Uterus (tissue), 4 donors: ENCODE data around the gene EXOC4. TPM values are rescaled to one million over a fixed set of nuclear protein-coding genes. Genes with fewer than 3 reads are reported as not detected.
"Not testable (repeated sequence)": the region's sequence is repeated elsewhere in the genome, so short reads cannot be mapped to it uniquely, and the experiment has no call there.

Experiments used
- DNase-seq, 2 donors: peaks; one replicate each; pipeline ENCODE4 v3.0.0-alpha.2; 2019 to 2020
- H3K27ac ChIP-seq, 2 donors: fragments of 200-600 bp; sonication (generic); 1 replicate in 1 of 2; 2 replicates in 1 of 2; pipeline ENCODE4 v1.5.1; 2016 to 2018
- H3K27me3 ChIP-seq, 2 donors: fragments of 200-600 bp; sonication (generic); one replicate each; pipeline ENCODE4 v1.5.1; 2018 to 2019; ENCODE audit warnings: control low read depth in 1 of 2
- H3K36me3 ChIP-seq, 2 donors: fragments of 200-600 bp; sonication (generic); one replicate each; pipeline ENCODE4 v1.5.1; 2019; ENCODE audit warnings: control low read depth in 1 of 2
- H3K4me1 ChIP-seq, 2 donors: fragments of 200-600 bp; sonication (generic); one replicate each; pipeline ENCODE4 v1.5.1; 2018 to 2019; ENCODE audit warnings: control low read depth in 1 of 2
- H3K4me3 ChIP-seq, 2 donors: fragments of 200-600 bp; sonication (generic); 1 replicate in 1 of 2; 2 replicates in 1 of 2; pipeline ENCODE4 v1.5.1; 2018 to 2019; ENCODE audit warnings: mild to moderate bottlenecking in 1 of 2
- H3K9me3 ChIP-seq, 2 donors: fragments of 200-600 bp; sonication (generic); one replicate each; pipeline ENCODE4 v1.5.1; 2019; ENCODE audit warnings: control low read depth in 1 of 2
- CTCF ChIP-seq, 4 experiments: fragments of 200-600 bp in 2 of 4; fragments of 450-650 bp in 2 of 4; sonication (generic) in 2 of 4; IDR thresholded peaks; one replicate each; pipeline ENCODE4 v1.5.1; 2016 to 2019; ENCODE audit warnings: antibody characterized with exemption in 4 of 4, mild to moderate bottlenecking in 2 of 4, moderate library complexity in 1 of 4
- POLR2A ChIP-seq, 2 donors: fragments of 450-650 bp; IDR thresholded peaks; one replicate each; pipeline ENCODE4 v1.6.1; 2016; ENCODE audit warnings: antibody characterized with exemption in 2 of 2, mild to moderate bottlenecking in 1 of 2, moderate library complexity in 1 of 2
- intact Hi-C: fragments of 100-400 bp; cut with DNase I; formaldehyde crosslinking; loops from one replicate; pipeline ENCODE4 v1.15.1; 2023; ENCODE audit warnings: low total_unique reads
- total RNA-seq, 4 donors: library from RNA; depleted of rRNA in 3 of 4; stranded (reverse); fragments of >200 nt in 3 of 4; gene quantifications; one replicate each; pipeline versions ENCODE4 v1.1.0 to v1.2.4, GENCODE V29; 2014 to 2023
- donor health status: DM: yes; HTN: yes; CAD: no.

Gene EXOC4
- total RNA-seq, 4 donors from 2014 or later, result 27.2 to 126 (median 65.4) TPM

- H3K27me3 ChIP-seq, result no peaks in the 10 kb centered on the region
- H3K27ac ChIP-seq, result no peak overlapping the region
- H3K9me3 ChIP-seq, result no peaks in the 10 kb centered on the region
- no peak for DNase-seq
- no peak overlapping the region for H3K4me3 ChIP-seq
- H3K4me1 ChIP-seq, result no peaks in the 10 kb centered on the region
- H3K36me3 ChIP-seq, result no peaks in the 10 kb centered on the region
- intact Hi-C loops, result no loop called here
- TF ChIP-seq CTCF (IDR thresholded peaks at IDR 0.05) (no peak), POLR2A (IDR thresholded peaks at IDR 0.05) (no peak)
These were observed 57.5 kb downstream of the EXOC4 start for GRCh38 chr7:133310232-133310862.

- Histone ChIP-seq H3K27ac (no peak overlapping the region), H3K4me3 (no peak overlapping the region), H3K36me3 (no peaks in the 10 kb centered on the region), H3K4me1 (no peaks in the 10 kb centered on the region), H3K9me3 (no peaks in the 10 kb centered on the region), H3K27me3 (no peaks in the 10 kb centered on the region)
- DNase-seq, result no peak
- TF ChIP-seq POLR2A (IDR thresholded peaks at IDR 0.05), result no peak
- intact Hi-C loops, result no loop called here
These were observed 60.7 kb downstream of the EXOC4 start for GRCh38 chr7:133313575-133313974.

- H3K27ac ChIP-seq, result no peak overlapping the region
- DNase-seq, result no peak
- no peaks in the 10 kb centered on the region for H3K9me3 ChIP-seq
- H3K36me3 ChIP-seq, result no peaks in the 10 kb centered on the region
- no peaks in the 10 kb centered on the region for H3K4me1 ChIP-seq
- no peak overlapping the region for H3K4me3 ChIP-seq
- TF ChIP-seq CTCF (IDR thresholded peaks at IDR 0.05) (no peak), POLR2A (IDR thresholded peaks at IDR 0.05) (no peak)
- intact Hi-C loops, result no loop called here
- no peaks in the 10 kb centered on the region for H3K27me3 ChIP-seq
These were observed 61.2 kb downstream of the EXOC4 start for GRCh38 chr7:133314084-133314483.

GRCh38 chr7:133315332-133316040, 62.6 kb downstream of the EXOC4 start:
- Histone ChIP-seq H3K4me1 (no peaks in the 10 kb centered on the region), H3K4me3 (no peak overlapping the region), H3K9me3 (no peaks in the 10 kb centered on the region), H3K27ac (no peak overlapping the region), H3K36me3 (no peaks in the 10 kb centered on the region), H3K27me3 (no peaks in the 10 kb centered on the region)
- intact Hi-C loops, result no loop called here
- TF ChIP-seq POLR2A (IDR thresholded peaks at IDR 0.05) (no peak), CTCF (IDR thresholded peaks at IDR 0.05) (no peak)
- DNase-seq, result no peak

GRCh38 chr7:133319842-133320241, 67.0 kb downstream of the EXOC4 start:
- no peak for TF ChIP-seq POLR2A (IDR thresholded peaks at IDR 0.05)
- Histone ChIP-seq H3K9me3 (peaks cover 0 to 4% of the 10 kb centered on the region in 2 donors), H3K4me1 (no peaks in the 10 kb centered on the region), H3K27me3 (no peaks in the 10 kb centered on the region), H3K27ac (no peak overlapping the region), H3K36me3 (no peaks in the 10 kb centered on the region), H3K4me3 (no peak overlapping the region)
- no peak for DNase-seq
- intact Hi-C loops, result no loop called here

GRCh38 chr7:133320891-133321290, 68.0 kb downstream of the EXOC4 start:
- Histone ChIP-seq H3K27ac (no peak overlapping the region), H3K27me3 (no peaks in the 10 kb centered on the region), H3K9me3 (peaks cover 0 to 4% of the 10 kb centered on the region in 2 donors), H3K4me1 (no peaks in the 10 kb centered on the region), H3K36me3 (no peaks in the 10 kb centered on the region), H3K4me3 (no peak overlapping the region)
- TF ChIP-seq CTCF (IDR thresholded peaks at IDR 0.05), result no peak
- TF ChIP-seq POLR2A (IDR thresholded peaks at IDR 0.05), result no peak
- no peak for DNase-seq
- intact Hi-C loops, result no loop called here

GRCh38 chr7:133321366-133321765, 68.5 kb downstream of the EXOC4 start:
- H3K36me3 ChIP-seq, H3K9me3 ChIP-seq, intact Hi-C loops, DNase-seq, H3K4me3 ChIP-seq, H3K4me1 ChIP-seq, H3K27ac ChIP-seq, H3K27me3 ChIP-seq: not testable (repeated sequence)

GRCh38 chr7:133326745-133327144, 73.9 kb downstream of the EXOC4 start:
- H3K9me3 ChIP-seq, H3K27ac ChIP-seq, DNase-seq, H3K27me3 ChIP-seq, H3K4me3 ChIP-seq, intact Hi-C loops, H3K36me3 ChIP-seq, H3K4me1 ChIP-seq: not testable (repeated sequence)

- H3K27ac ChIP-seq, DNase-seq, H3K4me3 ChIP-seq, H3K4me1 ChIP-seq, H3K36me3 ChIP-seq, H3K27me3 ChIP-seq, intact Hi-C loops, H3K9me3 ChIP-seq: not testable (repeated sequence)
These were observed 75.1 kb downstream of the EXOC4 start for GRCh38 chr7:133328021-133328420.
